COLO668 (cell line): Measurements from ENCODE around the gene TSC2.
"Not testable (repeated sequence)": the region's sequence is repeated elsewhere in the genome, so short reads cannot be mapped to it uniquely, and the experiment has no call there.

ENCODE experiments used
- DNase-seq: peaks from one replicate; lab custom pipeline; 2025; ENCODE audit not compliant: unreplicated experiment; lab: John Stamatoyannopoulos, UW

Gene TSC2

DNA sequence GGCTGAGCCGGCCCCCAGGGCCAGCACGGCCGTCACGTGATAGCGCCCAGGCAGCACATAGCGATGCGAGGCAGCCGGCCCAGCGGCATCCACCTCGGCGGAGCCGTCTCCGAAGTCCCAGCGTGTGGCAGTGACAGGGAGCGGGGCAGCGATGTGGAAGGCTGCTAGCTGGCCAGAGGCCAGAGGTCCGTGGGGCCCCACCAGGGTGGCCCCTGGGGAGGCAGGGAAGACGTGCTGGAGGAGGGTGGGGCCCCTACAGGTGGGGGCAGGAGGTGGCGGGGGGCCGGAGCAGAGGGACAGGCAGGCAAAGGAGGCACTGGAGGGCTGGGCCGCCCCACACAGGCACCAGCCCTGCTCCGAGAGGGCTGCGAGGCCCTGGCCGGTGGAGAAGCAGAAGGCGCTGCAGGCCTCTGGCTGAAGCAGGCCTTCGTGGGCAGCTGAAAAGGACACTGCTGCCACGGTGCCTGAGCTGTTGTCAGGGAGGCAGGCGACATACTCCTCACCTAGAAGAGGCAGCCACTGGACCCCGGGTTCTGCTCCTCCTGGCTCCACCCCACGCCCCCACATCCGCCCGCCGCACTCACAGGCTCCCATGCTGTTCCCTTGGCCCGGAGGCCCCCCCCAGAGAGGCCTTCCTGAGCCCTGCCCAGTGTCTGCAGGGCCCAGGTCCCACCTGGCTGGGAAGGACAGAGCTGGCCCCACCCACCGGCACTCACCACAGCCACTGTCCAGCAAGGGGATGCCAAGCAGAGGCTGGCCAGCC, 70.4 kb downstream of the TSC2 start:
- not testable (repeated sequence) for DNase-seq

DNA sequence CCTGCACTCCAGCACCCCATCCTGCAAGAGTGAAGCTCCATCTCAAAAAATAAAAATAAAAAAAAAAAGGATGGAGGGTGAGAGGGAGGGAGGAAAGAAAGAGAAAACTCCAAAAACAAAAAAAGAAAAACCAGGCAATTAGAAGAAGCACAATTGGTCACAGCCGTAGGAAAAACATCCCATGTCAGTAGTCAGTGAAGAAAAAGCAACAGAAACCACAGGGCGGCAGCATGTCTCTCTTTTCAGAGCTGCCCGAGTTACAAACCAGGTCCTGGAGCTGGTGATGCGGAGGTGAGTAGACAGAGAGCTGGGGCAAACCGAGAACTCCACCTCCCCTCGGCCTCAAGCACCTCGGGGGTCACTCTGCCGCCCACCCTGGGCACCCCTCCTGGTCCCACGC, 73.5 kb downstream of the TSC2 start:
- peak; percentile 9 for DNase-seq

- no peak for DNase-seq
These were observed 74.1 kb downstream of the TSC2 start for GRCh38 chr16:2121853-2122252.

GRCh38 chr16:2122429-2122828, 74.6 kb downstream of the TSC2 start:
- no peak for DNase-seq

GRCh38 chr16:2122934-2123683, 75.3 kb downstream of the TSC2 start:
- not testable (repeated sequence) for DNase-seq

DNA sequence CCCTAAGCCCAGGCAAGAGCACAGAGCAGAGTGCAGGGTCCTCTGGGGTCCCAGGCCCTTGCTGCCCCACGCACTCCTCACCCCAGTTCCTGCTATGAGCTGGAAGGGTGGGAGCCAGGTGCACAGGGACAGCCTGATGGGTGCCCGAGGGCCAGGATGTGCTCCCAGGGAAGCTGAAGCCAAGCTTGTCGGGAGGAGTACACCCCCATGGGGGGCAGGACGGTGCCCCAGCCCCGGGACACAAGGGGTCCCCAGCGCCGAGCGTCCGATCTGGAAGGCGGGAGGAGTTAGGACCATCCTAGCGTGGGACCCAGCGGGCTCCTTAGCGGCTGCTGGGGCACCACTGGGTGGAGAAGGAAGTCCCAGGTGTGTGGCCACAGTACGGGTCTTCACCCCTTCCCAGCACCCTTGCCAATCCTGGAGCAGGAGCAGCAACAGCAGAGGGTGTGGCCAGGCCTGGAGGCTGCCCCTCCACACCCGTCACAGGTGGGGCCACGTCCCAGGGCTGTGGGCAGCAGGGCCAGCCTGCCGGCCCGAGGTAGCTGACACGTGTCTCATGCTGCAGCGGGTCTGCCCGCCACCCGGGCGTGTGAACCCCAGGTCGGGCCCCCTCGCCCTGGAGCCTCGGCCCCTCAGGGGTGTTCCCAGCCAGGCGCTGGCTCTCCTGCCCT, 76.1 kb downstream of the TSC2 start:
- DNase-seq: peak; percentile 37

DNA sequence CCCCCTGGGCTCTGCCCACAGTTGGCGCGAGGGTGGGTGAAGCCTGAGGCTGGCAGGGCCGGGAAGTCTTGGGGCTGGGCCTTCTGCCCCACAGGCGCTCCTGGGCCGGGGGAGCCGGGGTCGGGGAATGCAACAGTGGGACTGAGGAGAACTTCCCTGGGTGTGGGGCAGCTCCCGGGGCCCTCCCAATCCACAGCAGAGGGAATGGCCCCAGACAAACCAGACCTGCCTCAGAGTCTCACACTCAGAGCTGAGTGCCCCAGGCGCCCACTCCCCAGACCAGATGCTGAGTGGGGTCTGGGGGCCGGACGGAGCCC, 76.5 kb downstream of the TSC2 start:
- not testable (repeated sequence) for DNase-seq

DNA sequence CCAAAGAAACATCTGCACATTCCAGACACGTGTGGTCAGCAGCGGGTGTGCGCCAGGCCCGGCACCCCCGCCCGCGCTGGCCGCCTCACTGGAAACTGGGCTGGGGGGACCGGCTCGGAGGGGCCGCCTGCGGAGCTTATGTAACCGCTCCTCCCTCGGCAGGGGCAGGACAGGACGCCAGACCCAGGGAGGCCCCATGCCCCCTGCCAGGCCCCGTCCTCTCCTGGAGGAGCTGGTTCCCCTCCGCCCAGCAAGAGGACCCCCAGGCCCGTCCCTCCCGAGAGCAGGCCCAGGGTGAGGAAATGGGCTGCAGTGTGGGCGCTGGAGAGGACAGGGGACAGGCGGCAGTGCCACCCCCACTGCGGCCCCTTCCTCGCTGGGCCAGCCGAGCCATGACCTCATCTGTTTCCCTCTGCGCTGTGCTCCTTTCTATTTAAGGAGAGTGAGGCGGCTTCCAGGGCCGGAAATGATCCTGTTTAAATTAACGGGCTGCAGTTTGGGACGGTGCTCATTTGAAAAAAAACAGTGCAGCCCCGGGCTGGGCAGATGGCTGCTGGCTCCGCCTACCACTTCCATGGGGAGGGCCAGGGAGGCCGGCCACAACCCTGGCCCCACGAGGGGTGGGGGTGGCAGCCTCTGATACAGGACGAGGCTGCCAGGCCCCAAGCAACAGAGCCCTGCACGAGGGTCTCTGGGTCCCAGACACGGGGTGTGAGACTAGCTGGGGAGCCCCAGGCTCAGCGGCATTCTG, 77.1 kb downstream of the TSC2 start:
- peak; percentile 73 for DNase-seq

GRCh38 chr16:2125609-2126008, 77.8 kb downstream of the TSC2 start:
- not testable (repeated sequence) for DNase-seq

DNA sequence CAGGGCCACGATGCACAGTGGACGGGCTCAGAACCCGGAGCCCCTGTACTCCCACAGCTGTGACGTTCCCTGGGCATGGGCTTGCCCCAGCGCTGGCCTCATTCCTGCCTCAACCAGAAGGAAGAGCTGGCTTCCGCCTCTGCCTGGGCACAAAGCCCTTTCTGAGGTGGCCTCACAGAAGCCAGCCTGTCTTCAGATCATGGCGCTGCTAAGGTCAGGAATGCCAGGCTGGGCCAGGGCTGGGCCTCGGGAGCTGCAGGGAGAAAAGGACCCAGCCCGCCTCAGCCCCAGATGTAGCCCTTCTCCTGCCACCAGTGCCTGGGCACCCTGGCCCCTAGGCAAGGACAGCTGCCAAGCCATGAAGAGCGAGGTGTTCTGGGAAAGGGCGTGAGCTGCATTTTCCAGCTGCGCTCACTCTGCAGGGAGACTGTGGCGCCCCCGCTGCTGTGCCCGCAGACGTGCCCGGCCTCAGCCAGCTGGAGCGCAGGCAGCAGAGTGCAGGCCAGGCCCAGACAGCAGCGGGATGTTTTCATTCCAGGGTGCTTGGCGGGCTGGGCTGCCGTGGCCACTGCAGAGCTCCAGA, 78.5 kb downstream of the TSC2 start:
- not testable (repeated sequence) for DNase-seq

DNA sequence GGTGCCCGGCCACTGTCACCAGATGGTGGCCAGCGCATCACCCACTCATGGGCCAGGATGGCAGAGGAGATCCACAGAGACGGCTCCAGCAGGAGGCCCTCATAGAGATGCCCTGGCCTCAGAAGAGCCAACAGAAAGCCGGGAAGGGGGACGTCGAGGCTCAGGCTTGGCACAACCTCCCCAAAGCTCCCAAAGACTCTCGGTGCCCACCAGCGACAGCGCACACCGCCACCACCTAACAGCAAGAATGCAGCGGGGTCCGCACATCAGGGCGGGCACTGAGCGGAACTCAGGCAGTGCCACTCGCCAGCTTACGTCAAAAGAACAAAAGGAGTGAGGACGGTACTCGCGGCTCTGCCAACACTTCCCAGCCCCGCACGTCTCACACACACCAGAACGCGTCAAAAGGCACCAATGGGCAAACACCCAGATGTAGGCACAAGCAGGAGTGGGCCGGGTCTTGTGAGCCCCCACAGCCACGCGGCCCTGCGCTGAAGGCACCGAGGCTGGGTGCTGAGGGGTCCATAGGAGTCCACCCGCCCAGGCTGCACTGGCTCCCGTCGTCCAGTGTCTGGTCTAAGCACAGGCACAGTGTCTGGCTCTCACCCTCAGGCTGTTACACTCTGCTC, 79.3 kb downstream of the TSC2 start:
- DNase-seq: not testable (repeated sequence)

DNA sequence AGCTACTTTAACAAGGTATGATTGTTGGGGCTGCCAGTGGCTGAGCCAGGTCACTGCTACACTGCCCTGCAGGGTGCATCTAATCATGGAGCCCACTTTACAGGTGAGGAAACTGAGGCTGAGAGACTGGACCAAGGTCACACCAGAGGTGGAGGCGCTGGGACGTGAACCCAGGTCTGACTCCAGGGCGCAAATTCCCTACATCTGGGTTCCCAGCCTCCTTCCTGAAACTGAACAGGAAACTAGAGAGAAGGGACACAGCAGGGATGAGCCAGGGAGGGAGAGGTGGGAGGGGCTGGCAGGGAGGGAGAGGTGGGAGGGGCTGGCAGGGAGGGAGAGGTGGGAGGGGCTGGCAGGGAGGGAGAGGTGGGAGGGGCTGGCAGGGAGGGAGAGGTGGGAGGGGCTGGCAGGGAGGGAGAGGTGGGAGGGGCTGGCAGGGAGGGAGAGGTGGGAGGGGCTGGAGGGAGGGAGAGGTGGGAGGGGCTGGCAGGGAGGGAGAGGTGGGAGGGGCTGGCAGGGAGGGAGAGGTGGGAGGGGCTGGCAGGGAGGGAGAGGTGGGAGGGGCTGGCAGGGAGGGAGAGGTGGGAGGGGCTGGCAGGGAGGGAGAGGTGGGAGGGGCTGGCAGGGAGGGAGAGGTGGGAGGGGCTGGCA, 80.0 kb downstream of the TSC2 start:
- DNase-seq: peak; percentile 47

- DNase-seq: not testable (repeated sequence)
These were observed 81.5 kb downstream of the TSC2 start for GRCh38 chr16:2129251-2129650.

- DNase-seq: not testable (repeated sequence)
These were observed 82.2 kb downstream of the TSC2 start for GRCh38 chr16:2129890-2130447.

GRCh38 chr16:2133797-2134196, 86.0 kb downstream of the TSC2 start:
- DNase-seq: not testable (repeated sequence)

DNA sequence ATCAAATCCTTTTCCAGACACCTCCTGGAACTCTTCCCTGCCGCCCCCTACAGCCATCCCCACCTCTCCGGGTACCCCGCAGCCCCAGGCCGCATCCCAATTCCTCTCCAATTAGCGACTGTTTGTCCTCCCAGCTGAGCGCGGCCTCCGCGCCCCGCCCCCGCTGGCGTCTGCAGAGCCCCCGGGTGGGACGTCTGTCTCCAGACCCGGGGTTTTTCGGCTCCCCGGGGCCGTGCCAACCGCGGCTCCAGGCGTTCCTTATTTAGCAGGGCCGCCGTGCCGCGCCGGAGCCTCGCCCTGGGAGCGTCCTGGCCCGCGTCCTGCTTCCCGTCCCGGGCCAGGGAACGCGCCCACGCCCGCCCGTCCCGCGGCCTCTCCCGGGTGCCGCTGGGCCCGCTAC, 87.3 kb downstream of the TSC2 start:
- DNase-seq: peak; percentile 11

DNA sequence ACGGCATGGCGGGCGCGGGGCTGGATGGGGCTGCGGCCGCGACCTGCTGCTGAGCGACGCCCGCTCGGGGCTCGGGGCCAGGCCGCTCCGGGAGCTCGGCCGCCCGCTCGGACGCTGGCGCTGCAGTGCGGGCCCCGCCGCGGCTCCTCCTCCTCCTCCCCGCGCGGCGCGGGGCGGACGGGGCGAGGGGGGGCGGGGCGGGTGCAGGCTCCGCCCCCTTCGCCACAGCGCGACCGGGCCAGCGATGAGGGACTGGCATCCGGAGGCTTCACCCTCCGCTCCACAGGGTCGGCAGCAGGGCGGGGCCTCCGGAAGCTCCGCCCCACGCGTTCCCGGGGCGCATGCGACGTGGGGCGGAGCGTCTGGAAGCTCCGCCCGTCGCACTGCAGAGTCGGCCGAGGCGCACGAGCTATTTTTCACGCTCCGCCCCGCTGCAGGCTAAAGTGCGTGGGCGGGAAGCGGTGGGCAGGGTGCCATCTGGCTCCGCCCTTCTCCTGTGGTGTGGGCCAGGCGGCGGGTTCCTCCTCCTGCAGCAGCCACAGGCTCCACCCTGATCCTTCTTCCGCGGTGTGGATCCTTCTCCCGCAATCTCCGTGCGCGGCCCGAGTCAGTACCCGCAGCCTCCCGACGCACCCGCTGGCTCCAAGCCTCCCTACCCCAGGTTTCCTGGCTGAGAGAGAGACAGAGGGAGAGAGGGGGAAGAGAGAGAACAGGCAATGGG, 88.1 kb downstream of the TSC2 start, which contains the start of gene PKD1:
Gene PKD1 (minus strand): TSS at position 129 of the 721 bp plus-strand sequence. CDS start 209 bp downstream, outside the sequence.
- peak; percentile 89 for DNase-seq
